HL-60 (cell line): ENCODE data around the gene DLEC1.

Experiments used
- GABPA ChIP-seq: IDR thresholded peaks from 2 replicates; pipeline ENCODE4 v1.6.1; 2012; ENCODE audit warnings: low read depth
- POLR2AphosphoS5 ChIP-seq: IDR thresholded peaks from 2 replicates; pipeline ENCODE4 v1.6.1; 2012; ENCODE audit warnings: low read depth
- TF ChIP-seq, protein P1 (sequence below): IDR thresholded peaks from one replicate; pipeline ENCODE4 v1.5.1; 2011; ENCODE audit warnings: low read length, control low read depth, inconsistent platforms; ENCODE audit not compliant: insufficient read depth

DNA sequence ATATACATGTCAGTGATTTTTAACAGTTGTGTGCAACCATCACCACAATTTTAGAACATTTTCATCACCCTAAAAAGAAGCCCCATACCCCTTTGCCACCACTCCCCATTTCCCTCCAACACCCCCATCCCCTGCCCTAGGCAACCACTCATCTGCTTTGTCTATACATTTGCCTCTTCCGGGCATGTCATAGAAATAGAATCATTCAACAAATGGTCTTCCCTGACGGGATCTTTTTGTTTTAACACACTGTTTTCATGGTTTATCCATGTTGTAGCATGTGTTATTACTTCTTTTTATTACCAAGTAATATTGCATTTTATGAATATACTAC lies 44.4 kb upstream of the DLEC1 start:
- TF ChIP-seq, protein P1, sequence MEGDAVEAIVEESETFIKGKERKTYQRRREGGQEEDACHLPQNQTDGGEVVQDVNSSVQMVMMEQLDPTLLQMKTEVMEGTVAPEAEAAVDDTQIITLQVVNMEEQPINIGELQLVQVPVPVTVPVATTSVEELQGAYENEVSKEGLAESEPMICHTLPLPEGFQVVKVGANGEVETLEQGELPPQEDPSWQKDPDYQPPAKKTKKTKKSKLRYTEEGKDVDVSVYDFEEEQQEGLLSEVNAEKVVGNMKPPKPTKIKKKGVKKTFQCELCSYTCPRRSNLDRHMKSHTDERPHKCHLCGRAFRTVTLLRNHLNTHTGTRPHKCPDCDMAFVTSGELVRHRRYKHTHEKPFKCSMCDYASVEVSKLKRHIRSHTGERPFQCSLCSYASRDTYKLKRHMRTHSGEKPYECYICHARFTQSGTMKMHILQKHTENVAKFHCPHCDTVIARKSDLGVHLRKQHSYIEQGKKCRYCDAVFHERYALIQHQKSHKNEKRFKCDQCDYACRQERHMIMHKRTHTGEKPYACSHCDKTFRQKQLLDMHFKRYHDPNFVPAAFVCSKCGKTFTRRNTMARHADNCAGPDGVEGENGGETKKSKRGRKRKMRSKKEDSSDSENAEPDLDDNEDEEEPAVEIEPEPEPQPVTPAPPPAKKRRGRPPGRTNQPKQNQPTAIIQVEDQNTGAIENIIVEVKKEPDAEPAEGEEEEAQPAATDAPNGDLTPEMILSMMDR, result no peak
- TF ChIP-seq GABPA, result no peak
- no peak for TF ChIP-seq POLR2AphosphoS5
